ENCODE data around the gene ITGA1.
"Not testable (repeated sequence)": the region's sequence is repeated elsewhere in the genome, so short reads cannot be mapped to it uniquely, and the experiment has no call there.

ITGA1 gene

DNA sequence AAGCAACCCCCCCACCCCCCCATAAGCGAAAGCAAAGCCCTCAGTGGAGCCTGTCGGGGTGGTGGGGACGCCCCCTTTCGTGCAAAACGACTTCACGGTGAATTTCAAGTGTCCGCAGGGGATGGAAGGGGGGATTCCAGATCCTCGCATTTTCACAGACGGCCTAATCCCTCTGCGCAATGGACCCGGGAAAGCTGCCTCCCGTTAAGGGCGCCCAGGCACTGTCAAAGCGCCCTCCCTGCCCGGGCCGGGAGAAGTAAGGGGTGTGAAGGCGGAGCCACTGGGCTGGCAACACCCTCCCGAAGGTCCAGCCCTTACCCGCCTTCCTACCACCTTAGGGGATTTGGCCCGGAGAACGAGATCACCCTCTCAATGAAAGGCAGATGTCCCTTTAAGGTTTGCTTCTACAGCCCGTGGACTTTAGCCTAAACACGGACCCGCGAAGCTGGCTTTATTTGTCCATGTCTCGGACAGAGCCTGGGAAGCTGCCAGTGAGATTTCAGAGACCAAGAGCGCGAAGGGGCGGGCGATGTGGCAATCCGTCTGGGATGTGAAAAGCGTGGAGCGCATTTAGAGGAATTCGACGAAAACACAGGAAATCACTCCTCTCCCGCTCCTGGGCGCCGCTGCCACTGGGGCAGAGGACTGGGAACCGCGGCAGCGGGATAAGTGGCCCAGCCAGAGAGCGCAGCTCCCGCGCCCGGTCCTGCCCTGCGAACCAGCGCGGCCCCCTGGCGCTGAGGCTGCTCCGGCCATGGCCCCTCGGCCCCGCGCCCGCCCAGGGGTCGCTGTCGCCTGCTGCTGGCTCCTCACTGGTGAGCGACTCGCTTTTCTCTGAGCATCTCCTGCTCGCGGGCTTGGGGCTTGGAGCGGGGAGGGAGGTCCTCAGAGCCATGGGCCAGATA is at the start of gene ITGA1, which contains the start of gene PELO:
Gene ITGA1, plus strand, starts transcription at position 317 of the 905 bp plus-strand sequence. Its CDS starts 438 bp downstream, at position 755.
Gene PELO, plus strand, starts transcription at position 317 of the 905 bp plus-strand sequence. CDS start 12,479 bp downstream, outside the sequence.
- DNase-seq = peak; percentile 73

DNA sequence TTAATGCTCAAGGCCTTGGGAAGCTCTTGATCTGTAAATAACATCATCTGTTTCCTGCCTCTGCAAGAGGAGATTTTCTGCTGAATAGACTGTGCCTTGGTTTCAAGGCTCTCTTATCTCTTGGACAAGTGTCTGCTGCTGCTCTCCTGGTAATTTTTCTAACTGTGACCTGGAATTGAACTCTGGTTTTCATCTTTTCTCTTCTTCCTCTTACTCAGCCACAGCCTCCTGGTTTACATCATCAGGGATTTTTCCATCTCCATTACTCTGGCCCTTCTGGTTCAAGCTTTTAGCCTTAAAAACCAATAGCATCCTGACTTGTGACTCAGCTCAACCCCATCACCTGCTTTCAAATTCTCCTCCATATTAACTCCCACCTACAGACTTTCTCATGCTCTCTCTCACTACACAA is 49.6 kb upstream of the ITGA1 start:
- DNase-seq = no peak

DNA sequence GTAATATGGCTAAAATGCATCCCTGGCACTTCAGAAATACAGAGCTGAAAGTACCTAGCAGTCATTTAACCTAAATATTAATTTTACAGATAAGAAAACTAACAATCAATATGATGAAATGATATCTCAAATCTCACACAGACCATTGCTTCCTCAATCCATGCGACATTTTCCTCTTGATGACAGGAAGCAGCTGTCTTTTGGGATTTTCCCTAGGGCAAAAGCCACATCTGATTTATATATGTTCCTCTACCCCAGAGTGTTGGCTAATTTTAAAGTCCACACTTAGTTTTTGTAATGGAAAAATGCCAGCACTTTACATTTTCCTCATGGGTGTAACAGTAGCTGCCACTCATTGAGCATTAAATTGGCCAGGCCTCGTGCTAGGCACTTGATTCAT is 47.7 kb upstream of the ITGA1 start:
- DNase-seq = no peak

- no peak for DNase-seq
Observed at GRCh38 chr5:52743012-52743411, 44.7 kb upstream of the ITGA1 start.

- DNase-seq = no peak
Observed at GRCh38 chr5:52743529-52743928, 44.2 kb upstream of the ITGA1 start.

GRCh38 chr5:52743970-52744369 is 43.7 kb upstream of the ITGA1 start:
- peak; percentile 66 for DNase-seq

- not testable (repeated sequence) for DNase-seq
Observed at GRCh38 chr5:52744867-52745458, 42.8 kb upstream of the ITGA1 start.

DNA sequence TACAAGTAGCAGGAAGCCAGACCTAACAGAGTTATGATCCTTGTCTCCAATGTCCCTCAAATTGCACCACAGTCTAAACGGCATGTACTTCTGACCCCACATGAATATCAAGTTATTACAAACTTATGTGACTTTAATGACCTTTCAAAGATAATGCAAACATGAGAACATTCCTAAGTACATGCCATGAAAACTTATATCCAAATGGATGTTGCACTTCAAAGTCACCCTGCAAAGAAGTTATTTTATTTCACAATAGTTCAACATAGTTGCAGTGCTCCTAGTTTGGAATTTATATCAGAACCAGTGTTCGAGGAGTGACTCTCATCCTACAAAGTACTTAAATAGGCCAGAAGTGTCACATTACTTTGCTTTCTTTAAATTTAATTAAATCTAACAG is 41.2 kb upstream of the ITGA1 start:
- no peak for DNase-seq

DNA sequence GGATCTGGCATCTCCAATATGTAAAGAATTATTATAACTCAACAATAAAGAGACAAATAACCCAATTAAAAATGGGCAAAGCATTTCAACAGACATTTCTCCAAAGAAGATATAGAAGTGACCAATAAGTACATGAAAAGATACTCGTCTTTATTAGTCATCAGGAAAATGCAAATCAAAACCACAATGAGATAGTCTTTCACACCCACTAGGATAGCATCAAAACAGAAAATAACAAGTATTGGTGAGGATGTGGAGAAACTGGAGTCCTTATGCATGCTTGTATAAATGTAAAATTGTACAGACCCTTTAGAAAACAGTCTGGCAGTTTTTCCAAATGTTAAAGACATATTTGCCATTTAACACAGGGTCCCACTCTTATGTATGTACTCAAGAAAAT is 39.1 kb upstream of the ITGA1 start:
- DNase-seq = no peak

- no peak for DNase-seq
Observed at GRCh38 chr5:52749666-52750065, 38.0 kb upstream of the ITGA1 start.

- DNase-seq = no peak
Observed at GRCh38 chr5:52751137-52751536, 36.6 kb upstream of the ITGA1 start.

DNA sequence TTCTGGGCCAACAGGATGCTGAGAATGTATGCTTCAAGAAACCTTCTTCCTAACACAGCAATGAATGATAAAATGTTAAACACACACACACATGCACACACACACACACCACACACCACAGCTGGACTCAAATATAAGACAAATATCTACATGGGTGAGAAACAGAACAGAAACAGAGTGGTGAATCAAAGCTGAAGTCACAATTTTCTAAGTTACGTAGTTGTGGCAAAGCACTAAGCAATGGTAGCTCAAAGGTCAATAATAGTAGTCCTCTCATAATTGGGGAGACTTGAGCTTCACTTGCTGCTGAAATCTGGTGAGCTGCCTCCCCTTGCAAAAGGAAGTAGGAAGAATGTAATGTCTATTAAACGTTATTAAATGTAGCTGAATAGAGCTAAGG is 33.7 kb upstream of the ITGA1 start:
- DNase-seq = no peak

DNA sequence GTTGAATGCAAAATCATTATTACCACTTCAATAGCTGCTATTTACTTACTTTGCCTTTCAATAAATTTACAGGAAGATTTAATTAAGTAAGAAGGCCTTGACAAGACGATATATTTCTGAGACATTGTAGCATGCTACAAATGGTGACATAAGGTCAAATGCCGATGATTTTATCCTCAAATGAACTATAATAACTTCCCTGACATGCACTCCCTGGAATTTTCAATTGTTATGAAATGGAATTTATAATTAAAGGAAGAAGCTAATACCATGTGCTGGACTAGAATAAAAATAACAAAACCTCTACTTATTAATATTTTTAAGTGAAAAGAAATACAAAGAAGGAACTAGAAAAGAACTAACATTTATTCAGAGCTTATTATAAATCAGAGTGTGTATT is 30.2 kb upstream of the ITGA1 start:
- DNase-seq = no peak

GRCh38 chr5:52758014-52758413 is 29.7 kb upstream of the ITGA1 start:
- DNase-seq = no peak

GRCh38 chr5:52759331-52759730 is 28.4 kb upstream of the ITGA1 start:
- no peak for DNase-seq

- DNase-seq = peak; percentile 67
Observed at GRCh38 chr5:52760695-52761366, 26.9 kb upstream of the ITGA1 start.

- DNase-seq = no peak
Observed at GRCh38 chr5:52767217-52767743, 20.4 kb upstream of the ITGA1 start.

- no peak for DNase-seq
Observed at GRCh38 chr5:52767766-52768480, 19.8 kb upstream of the ITGA1 start.

- no peak for DNase-seq
Observed at GRCh38 chr5:52769061-52769460, 18.7 kb upstream of the ITGA1 start.

- no peak for DNase-seq
Observed at GRCh38 chr5:52770287-52770939, 17.3 kb upstream of the ITGA1 start.

DNA sequence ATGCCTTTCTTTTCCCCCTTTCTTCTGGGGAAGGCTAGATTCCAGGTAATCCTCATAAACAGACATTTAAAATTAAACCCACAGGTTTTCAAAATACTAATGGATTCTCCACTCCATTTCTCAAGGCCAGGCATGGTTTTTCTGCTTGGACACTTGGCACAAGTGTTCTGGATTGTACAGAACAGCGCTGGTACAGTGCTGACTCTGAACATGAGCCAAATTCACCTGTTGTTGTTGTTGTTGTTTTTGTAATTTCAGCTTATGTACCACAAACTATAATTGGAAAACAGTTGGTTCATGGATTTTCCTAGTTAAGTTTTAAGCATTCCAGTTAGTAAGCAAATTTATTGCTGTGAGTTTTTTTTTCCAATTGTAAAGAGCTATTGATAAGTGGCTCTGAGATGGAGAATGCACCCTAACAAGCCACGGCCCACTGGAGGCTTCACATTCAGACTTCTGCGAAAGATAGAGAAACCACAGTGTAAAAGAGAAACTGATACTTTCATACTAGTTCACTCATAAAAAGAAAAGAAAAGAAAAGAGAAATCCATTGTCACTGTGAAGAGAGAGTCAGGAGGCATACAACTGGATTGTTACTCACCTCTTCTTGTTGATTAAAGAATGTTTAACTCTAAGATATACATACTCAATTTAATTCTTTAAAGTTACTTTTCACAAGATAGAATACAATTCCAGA is 16.2 kb upstream of the ITGA1 start:
- peak; percentile 43 for DNase-seq

GRCh38 chr5:52772668-52773067 is 15.0 kb upstream of the ITGA1 start:
- DNase-seq = no peak
